ENCODE results near the gene CD244.
A peak's percentile ranks its signal among the peaks of the same experiment; 100 is the strongest.
"Not testable (repeated sequence)": the region's sequence is repeated elsewhere in the genome, so short reads cannot be mapped to it uniquely, and the experiment has no call there.

Gene CD244, protein sequence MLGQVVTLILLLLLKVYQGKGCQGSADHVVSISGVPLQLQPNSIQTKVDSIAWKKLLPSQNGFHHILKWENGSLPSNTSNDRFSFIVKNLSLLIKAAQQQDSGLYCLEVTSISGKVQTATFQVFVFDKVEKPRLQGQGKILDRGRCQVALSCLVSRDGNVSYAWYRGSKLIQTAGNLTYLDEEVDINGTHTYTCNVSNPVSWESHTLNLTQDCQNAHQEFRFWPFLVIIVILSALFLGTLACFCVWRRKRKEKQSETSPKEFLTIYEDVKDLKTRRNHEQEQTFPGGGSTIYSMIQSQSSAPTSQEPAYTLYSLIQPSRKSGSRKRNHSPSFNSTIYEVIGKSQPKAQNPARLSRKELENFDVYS

DNA sequence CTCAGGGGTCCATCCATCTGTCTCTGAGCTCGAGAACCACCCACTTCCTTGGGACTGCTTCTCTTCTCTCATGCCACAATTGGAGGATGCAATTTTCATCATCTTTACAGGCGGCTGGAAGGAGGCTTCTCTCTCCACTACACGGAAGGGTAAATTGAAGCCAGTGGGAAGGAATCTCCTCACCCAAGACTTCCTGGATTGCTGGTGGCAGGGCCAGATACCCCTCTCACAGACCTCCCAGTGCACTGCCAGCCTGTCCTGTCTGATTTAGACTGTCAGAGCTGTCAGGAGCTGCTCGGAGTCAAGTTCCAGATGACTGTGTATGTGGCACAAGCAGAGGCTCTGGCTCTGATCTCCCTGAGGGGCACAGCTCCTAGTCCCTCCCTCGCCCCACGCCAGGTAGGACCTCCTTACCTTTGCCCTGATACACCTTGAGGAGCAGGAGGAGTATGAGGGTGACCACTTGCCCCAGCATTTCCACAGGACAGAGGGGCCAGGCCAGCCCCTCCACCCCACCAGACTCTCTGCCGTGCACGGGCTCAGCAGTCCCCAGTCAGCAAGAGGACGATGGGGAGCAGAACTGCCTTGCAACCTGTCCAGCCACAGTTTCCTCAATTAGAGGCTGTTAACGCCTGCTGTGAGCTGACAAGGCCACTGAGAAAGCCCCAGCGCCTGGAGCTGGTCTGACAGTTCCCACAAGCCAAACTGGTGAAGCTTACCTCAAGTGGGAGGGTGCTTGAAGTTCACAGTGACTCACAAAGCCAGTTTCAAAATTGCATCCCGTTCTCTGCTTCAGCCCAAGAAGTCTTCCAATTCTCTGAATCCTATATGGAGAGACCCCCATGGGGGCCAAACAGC is at the start of gene CD244:
Gene CD244, minus strand, starts transcription at position 685 of the 858 bp plus-strand sequence. Its CDS starts 210 bp downstream, at position 475.
- DNase-seq, result peak; percentile 15 to 27

DNA sequence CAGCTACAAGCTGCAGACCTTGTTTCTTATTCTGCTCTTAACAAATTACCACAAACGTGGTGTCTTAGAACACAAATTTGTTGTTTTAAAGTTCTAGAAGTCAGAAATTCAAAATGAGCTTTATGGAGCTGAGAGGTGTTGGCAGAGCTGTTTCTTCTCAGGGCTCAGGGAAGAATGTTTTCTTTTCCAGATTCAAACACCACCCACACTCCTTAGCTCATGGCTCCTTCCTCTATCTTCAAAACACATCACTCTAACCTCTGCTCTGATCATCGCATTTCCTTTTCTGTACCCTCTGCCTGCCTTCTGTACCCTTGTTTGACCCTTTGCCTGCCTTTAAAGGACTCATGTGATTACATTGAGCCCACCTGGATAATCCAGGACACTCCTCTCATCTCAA is 49.2 kb upstream of the CD244 start:
- DNase-seq, result no peak

DNA sequence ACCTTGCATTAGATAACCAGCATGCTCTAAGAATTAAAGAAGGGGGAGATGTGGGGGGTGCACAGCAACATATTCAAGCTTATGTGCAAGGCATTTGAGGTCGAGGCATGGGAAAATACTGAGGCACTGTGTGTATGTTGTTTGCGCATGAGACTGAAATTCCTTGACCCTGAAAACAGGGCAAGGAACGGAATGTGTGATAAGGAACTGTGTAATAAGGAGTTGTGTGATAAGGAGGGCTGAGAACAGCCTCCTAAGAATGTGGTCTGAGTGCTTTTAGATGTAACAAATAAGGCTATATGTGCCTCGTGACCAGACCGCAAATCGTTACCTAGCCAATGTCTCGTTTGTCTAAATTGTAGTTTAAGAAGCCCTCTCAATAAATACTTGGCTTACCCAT is 48.8 kb upstream of the CD244 start:
- DNase-seq, result no peak

DNA sequence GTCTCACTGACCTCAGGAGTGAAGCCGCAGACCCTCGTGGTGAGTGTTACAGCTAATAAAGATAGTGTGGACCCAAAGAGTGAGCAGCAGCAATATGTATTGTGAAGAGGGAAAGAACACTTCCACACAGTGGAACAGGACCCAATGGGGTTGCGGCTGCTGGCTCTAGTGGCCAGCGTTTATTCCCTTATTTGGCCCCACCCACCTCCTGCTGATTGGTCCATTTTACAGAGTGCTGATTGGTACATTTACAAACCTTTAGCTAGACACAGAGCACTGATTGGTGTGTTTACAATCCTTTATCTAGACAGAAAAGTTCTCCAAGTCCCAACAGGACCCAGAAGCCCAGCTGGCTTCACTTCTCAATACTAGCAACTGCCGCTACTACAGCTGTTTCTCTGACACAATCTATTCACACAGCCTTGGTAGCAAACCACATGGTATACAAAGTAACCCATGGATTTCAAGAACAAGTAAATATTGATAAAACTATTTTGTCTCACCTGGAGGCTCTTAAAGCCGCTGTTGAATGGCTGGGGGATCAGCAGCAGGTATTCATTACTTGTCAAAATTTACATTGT is 47.6 kb upstream of the CD244 start:
- no peak for DNase-seq

DNA sequence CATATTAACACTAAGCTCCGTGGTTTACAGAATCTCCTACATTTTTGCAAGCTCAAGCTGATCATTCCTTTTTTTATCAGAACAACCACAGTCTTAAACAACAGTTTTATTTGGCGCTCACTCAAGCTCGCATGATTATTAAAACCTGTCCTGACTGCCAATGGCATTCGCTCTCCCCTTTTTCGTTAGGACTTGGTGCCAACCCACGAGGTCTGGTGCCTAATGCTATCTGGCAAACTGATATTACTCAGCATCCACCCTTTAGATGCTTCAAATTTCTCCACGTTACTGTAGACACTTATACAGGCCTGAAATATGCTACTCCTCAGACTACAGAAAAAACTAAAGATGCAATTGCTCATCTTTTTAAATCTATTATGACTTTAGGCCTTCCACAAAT is 45.3 kb upstream of the CD244 start:
- no peak for DNase-seq

DNA sequence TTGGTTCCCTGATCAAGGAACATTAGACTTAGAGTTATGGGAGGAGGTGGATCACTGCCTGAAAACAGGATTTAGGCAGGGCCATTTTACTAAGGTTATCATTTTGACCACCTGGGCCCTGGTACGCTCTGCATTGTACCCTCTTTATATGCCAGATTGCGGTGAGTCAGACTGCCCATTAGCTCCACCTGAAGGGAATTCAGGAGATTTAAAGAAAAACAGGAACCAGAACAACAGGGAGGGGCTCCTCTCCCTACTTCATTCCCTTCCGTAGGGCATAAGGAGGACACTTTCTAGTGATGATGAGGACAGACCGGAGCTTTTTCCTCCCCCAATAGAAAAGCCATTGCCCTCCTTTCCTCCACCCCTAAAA is 42.9 kb upstream of the CD244 start:
- DNase-seq, result no peak

DNA sequence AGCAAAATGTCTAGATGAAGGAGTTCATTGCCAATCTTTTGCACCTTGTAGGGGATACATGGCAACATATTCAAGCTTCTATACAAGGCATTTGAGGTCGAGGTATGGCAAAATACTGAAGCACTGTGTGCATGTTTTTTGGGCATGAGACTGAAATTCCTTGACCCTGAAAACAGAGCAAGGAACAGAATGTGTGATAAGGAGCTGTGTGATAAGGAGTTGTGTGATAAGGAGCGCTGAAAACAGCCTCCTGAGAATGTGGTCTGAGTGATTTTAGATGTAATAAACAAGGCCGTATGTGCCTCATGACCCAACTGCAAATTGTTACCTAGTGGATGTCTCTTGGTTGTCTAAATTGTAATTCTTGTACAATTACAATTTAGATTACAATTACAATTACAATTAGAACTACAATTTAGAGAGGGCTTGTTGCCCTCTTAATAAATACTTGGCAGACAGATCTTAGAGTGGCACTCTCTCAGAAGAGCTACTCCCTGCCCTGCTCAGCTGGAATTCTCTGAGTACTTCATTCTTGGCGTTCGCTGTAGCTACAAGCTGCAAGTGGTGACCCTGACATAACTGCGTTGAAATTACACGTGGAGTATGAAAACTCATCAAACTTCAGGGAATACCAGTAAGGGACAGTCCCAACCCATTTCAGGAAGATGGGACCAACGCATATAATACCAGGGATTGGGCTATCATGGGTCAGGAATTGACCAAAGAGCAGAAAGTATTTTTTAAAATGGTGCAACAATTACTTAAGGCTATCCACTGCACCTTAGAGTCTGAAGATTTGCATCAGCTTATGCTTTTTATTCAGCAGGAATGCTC is 42.3 kb upstream of the CD244 start:
- DNase-seq, result no peak

DNA sequence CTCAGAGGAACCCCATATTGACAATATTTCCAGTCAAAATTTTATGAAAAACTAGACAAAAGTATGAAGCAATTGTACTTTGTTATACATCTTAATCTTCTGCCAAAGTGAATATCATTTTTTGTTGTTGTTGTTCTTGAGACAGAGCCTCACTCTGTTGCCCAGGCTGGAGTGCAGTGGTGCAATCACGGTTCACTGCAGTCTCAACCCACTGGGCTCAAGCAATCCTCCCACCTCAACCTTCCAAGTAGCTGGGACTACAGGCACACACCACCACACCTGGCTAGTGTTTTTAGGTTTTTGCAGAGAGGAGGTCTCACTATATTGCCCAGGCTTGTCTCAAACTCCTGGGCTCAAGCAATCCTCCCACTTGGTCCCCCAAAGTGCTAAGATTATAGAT is 39.6 kb upstream of the CD244 start:
- not testable (repeated sequence) for DNase-seq

DNA sequence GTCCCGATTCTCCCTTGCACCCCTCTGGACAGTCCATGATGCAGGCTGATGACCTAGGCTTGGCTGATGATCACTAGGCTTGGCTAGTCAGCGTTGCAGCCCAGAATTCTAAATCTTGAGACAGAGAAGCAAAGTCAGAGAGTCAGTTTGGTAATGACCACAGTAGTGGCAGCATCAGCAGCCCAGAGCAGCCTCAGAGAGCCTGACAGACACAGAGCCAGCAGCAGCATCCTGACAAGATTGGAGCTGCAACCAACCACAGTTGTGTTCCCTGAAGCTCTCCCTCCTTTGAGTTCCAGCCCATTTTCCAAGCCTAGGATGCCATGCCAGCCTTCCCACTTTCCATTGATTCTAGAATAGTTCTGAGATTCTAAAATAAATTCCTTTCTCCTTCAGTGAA is 39.1 kb upstream of the CD244 start:
- DNase-seq, result no peak

DNA sequence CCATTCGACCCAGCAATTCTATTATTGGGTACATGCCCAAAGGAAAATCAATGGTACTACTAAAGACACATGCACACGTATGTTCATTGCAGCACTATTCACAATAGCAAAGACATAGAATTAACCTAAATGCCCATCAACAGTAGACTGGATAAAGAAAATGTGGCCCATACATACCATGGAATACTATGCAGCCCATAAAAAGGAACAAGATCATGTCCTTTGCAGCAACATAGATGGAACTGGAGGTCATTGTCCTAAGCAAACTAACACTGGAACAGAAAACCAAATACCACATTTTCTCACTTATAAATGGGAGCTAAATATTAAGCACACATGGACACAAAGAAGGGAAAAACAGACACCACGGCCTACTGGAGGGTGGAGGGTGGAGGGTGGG is 38.0 kb upstream of the CD244 start:
- not testable (repeated sequence) for DNase-seq

DNA sequence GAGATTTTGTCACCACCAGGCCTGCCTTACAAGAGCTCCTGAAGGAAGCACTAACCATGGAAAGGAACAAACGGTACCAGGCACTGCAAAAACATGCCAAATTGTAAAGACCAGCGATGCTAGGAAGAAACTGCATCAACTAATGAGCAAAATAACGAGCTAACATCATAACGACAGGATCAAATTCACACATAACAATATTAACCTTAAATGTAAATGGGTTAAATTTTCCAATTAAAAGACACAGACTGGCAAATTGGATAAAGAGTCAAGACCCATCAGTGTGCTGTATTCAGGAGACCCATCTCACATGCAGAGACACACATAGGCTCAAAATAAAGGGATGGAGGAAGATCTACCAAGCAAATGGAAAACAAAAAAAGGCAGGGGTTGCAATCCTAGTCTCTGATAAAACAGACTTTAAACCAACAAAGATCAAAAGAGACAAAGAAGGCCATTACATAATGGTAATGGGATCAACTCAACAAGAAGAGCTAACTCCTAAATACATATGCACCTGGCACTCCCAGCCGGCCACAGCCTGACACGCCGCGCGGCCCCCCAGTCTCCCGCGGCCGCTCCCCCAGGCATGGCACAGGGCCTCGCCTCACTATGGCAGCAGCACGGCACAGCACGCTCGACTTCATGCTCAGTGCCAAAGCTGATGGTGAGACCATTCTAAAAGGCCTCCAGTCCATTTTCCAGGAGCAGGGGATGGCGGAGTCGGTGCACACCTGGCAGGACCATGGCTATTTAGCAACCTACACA is 31.9 kb upstream of the CD244 start:
- DNase-seq, result not testable (repeated sequence)

DNA sequence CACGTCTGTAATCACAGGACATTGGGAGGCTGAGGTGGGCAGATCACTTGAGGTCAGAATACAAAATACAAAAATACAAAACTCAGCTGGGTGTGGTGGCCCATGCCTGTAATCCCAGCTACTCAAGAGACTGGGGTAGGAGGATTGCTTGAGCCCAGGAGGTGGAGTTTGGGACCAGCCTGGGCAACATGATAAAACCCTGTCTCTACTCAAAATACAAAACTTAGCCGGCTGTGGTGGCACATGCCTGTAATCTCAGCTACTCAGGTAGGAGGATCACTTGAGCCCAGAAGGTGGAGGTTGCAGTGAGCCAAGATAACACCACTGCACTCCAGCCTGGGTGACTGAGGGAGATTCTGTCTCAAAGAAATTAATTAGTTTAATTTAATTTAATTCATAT is 28.8 kb upstream of the CD244 start:
- no peak for DNase-seq

DNA sequence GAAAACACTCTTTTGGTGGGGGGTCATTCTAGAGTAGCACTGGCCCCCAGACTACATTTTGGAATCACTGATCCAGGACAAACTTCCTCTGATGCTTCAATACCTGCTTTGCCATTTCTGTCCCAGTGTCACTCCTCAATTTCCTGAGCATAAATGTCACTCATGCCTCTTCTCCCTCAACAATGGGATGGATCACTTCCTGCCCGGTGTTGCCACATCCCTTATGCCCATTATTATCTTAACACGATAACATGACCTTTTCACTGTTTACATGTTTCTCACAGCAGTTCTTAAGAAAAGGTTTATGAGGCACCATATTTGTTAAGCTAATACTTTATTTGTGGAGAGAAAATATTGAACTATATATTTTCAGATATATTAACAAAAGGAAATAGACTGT is 26.2 kb upstream of the CD244 start:
- no peak for DNase-seq

DNA sequence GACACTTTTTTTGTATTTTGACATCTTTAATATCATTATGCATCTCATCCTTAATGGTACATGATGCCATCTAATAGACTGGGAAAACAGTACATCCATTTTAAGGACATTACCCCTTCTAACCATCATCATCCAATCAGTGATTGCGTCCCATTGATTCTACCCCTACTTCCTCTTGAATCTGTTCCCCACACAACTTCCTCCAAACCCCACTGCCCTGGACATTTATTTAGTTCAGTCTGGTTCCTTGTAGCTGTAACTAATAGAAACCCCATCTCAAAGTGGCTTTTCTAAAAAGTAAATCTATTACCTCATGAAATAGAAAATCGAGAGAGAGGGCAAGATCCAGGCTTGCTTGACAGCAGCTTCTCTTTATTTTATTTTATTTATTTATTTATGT is 24.4 kb upstream of the CD244 start:
- DNase-seq, result no peak

DNA sequence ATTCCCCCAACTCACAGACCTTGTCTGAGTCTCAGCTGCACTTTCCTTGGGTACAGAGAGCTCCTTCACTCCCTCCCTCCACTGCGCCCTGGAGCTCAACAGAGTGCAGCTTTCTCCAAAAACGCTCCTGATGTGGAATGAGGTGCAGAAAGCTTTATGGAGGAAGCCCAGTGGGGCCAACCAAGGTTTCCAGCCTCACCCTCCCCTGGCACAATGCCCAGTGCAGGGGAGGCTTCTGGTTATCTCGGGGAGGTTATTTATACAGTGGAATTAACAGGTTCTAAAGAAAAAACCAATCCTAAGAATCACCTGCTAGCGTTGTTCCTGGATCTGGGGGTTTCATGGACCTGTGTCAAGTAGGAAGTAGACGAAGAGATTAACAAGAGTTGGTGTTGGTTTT is 22.4 kb upstream of the CD244 start, which contains the start of gene ITLN1:
Gene ITLN1, minus strand, starts transcription at position 139 of the 400 bp plus-strand sequence. CDS start 303 bp downstream, outside the sequence.
- DNase-seq, result no peak

DNA sequence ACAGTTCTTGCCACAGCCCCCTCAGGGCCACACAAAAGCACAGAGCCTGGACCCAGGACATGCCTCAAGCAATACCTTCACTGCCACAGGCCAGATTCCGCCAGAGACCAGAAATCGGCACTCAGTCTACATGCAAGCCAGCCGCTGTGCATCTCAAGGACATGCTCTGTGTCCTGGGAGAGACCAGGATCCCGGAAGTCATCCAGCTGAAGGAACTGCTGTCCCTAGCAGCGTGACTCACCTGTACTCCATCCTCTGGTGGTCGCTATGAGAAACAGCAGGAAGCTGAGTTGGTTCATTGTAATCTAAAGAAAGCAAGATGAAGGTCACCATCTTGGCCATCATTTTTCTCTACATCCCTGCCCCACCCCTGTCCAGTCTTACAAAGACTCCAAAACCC is 21.9 kb upstream of the CD244 start:
- no peak for DNase-seq

DNA sequence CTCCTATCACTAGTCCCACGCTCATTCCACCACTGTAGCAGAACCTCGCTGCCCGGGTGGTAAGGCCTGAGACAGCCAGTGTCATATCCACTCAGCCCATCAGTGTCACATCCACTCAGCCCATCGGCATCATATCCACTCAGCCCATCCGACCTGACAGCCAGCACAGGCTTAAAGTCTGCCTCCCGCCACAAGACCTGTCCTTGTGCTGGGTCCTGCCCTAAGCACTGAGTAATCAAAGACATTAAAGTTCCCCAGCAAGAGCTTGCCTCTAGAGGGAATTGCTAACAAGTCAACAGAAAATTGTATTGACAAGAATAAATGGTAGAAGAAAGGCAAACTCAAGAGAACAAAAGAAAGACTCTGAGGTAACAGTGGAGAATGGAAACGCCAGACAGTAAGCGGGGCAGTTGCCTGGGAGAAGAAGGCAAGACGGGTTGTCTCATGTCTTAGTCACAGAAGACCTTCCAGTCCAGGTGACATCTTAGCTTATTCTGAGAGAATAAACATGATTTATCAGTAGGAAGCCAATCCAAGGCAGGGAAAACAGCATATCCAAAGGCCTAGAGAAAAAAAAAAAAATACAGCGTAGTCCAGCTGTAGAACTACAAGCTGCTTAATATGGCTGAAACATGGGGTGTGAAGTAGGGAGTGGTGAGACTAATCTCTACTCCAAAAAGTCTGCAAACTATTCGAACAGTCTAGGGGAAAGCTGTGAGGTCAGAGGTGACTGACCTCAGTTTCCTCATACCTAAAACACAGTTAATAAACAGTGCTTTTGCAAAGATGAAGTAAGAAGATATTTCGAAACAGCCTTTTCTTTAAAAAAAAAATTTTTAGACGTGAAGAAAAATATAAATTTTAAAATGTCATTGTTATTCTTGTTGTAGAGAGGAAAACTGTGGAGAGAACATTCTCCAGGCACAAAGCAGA is 21.2 kb upstream of the CD244 start:
- no peak for DNase-seq

DNA sequence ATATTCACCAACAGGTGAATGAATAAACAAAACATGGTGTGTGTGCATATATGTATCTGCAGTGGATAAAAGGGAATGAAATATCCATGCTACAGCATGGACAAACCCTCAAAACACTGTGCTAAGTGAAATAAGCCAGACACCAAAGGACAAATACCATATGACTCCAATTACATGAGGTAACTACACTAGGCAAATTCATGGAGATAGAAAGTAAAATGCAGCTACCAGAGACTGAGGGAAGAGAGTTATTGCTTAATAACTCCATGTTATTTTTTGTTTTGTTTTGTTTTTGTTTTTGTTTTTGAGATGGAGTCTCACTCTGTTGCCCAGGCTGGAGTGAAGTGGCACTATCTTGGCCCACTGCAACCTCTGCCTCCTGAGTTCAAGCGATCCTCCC is 19.9 kb upstream of the CD244 start:
- no peak for DNase-seq

DNA sequence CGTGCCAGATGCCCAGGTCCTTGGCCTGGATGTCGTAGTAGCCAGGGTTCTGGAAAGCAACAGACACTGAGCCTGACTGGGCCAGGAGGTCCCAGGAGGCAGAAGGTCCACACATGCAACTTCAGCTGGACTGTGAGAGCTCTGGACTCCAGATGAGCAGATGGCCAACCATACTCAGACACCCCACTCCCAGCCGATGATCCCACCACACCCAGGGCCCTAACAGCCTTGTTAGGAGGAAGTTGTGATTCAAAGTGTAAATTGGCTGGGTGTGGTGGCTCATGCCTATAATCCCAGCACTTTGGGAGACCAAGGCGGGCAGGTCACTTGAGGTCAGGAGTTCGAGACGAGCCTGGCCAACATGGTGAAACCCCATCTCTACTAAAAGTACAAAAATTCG is 18.6 kb upstream of the CD244 start:
- DNase-seq, result not testable (repeated sequence)

DNA sequence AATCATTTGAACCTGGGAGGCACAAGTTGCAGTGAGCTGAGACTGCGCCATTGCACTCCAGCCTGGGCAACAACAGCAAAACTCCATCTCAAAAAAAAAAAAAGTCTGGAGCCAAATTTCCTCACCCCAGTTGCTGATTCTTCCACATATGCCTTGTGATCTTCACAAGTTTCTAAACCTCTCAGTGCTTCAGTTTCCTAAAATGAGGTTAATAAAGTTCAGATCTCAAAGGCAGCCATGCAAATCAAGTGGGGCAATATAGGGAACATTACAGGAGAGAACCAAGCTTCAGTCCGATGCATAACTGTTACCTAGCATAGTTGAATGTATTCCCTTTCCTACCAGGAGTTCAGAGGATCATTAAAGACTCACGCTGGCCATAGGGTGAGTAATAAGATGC is 17.5 kb upstream of the CD244 start:
- DNase-seq, result no peak

DNA sequence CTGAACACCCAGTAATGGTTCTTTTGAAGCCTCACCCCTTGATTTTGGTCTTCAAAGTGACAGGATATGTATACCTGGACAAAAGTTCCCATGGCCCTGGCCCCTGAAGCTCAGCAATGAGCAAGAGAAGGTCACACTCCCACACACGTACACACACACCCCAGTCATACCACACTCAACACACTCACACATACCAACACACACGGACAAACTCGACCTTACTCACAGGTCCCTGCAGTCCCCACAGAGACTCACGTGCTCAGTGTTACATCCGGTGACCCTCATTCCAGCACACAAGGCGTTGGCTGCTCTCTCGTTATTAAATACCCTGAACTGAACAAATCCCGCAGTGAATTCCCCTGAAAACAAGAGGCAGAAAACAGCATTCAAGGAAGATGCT is 16.4 kb upstream of the CD244 start:
- DNase-seq, result peak in 1 of 2 experiments; percentile 4
